Measurements from ENCODE around the gene SBK2. TPM values are rescaled to one million over a fixed set of nuclear protein-coding genes. Genes with fewer than 3 reads are reported as not detected.
"Not testable (repeated sequence)": the region's sequence is repeated elsewhere in the genome, so short reads cannot be mapped to it uniquely, and the experiment has no call there.

The SBK2 gene
- total RNA-seq, 3 donors from 2014 or later: not detected

DNA sequence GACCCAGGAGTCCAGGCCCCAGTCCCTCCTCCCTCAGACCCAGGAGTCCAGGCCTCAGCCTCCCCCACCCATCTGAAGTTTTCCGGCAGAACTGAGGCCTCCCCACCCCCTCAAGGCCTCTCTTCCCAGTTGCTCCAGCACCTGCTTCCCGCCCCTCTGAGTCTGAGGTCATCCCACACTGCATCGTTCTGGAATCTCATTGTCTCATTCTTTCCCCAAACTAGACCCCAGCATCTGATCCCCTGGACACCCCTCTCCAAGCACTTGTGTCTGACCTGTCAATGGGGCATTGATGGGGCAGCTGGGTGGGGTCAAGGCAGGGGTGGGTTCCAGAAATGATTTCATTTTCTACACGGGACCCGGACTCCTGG, 793 bp upstream of the SBK2 start:
- H3K9me3 ChIP-seq: no peaks in the 10 kb centered on the region
- H3K36me3 ChIP-seq (ENCODE audit: low read depth): no peaks in the 10 kb centered on the region
- TF ChIP-seq, protein P1, sequence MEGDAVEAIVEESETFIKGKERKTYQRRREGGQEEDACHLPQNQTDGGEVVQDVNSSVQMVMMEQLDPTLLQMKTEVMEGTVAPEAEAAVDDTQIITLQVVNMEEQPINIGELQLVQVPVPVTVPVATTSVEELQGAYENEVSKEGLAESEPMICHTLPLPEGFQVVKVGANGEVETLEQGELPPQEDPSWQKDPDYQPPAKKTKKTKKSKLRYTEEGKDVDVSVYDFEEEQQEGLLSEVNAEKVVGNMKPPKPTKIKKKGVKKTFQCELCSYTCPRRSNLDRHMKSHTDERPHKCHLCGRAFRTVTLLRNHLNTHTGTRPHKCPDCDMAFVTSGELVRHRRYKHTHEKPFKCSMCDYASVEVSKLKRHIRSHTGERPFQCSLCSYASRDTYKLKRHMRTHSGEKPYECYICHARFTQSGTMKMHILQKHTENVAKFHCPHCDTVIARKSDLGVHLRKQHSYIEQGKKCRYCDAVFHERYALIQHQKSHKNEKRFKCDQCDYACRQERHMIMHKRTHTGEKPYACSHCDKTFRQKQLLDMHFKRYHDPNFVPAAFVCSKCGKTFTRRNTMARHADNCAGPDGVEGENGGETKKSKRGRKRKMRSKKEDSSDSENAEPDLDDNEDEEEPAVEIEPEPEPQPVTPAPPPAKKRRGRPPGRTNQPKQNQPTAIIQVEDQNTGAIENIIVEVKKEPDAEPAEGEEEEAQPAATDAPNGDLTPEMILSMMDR (IDR thresholded peaks at IDR 0.05): no peak
- intact Hi-C loops (cut with DNase I, micrococcal nuclease): no loop called here
- no peak overlapping the region for H3K4me3 ChIP-seq
- DNase-seq (no peak), ATAC-seq (no peak)
- no peaks in the 10 kb centered on the region for H3K4me1 ChIP-seq (ENCODE audit: low read depth)

DNA sequence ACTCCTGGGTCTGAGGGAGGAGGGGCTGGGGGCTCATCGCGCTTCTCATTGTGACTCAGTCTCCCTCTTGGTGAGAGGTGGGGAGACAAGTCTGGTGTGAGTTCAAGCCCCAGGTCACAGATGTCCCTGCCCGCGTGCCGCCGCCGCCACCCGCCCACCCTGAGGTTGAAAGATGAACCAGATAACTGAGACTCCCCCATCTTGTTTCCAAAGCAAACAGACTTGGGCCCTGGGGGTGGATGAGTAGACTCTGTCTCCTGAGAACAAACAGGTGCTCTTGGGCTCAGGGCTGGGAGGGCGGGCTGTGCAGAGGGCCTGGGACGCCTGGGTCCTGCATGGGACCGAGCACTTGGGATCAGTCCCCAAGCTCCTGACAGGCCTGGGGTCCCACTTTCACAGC, 567 bp downstream of the SBK2 start:
- Histone ChIP-seq H3K9me3 (no peaks in the 10 kb centered on the region), H3K4me1 (ENCODE audit: low read depth) (no peaks in the 10 kb centered on the region), H3K36me3 (ENCODE audit: low read depth) (no peaks in the 10 kb centered on the region), H3K4me3 (no peak overlapping the region)
- TF ChIP-seq, protein P1 (IDR thresholded peaks at IDR 0.05): no peak
- DNase-seq: no peak
- ATAC-seq: no peak
- intact Hi-C loops (cut with DNase I, micrococcal nuclease): no loop called here

DNA sequence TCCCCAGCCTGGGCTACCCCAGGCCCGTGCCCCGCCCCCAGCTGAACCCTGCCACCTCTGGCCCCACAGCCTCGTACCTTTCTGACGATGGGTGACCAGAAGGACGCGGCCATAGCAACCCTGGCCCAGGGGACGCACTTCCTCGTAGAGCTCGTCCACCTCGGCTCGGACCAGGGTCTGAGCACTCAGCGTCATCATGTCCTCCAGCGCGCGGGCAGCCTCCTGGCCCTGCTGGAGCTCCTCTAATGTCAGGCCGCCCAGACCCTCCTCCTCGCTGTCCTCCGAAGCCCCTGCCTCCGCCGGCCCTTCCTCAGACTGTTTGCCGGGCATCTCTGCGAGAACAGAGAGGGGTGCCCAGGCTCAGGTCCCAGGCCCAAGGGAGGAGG, 975 bp downstream of the SBK2 start:
- intact Hi-C loops (cut with DNase I, micrococcal nuclease): no loop called here
- Histone ChIP-seq H3K9me3 (no peaks in the 10 kb centered on the region), H3K4me1 (ENCODE audit: low read depth) (no peaks in the 10 kb centered on the region), H3K4me3 (no peak overlapping the region), H3K36me3 (ENCODE audit: low read depth) (no peaks in the 10 kb centered on the region)
- DNase-seq (no peak), ATAC-seq (no peak)
- TF ChIP-seq, protein P1 (IDR thresholded peaks at IDR 0.05): no peak

DNA sequence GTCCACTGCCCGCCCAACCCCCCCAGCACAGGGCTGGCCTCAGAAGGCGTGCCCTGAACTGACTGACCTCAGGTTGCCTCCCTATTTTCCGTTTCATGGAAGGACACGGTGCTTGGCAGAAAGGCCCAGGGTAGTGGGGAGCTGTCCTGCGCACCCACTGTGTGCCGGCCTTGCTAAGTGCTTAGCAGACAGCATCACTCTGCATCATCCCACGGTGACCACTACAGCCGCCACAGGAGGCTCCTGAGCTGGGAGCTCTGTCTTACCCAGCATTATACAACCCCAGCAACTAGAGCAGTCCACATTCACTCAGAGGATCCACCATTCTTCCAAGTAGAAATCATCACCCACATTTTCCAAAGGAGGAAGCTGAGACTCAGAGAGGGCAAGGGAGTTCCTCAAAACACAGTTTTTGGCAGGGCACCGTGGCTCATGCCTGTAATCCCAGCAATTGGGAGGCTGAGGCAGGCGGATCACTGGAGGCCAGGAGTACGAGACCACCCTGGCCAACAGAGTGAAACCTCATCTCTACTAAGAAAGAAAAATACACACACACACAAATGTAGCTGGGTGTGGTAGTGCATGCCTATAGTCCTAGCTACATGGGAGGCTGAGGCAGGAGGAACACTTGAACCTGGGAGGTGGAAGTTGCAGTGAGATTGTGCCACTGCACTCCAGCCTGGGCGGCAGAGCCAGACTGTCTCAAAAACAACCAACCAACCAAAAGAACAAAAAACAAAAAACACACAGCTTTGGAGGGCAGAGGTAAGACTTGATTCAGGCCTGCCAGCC, 1.6 kb downstream of the SBK2 start:
- TF ChIP-seq, protein P1 (IDR thresholded peaks at IDR 0.05): no peak
- H3K4me1 ChIP-seq (ENCODE audit: low read depth): no peaks in the 10 kb centered on the region
- intact Hi-C loops (cut with DNase I, micrococcal nuclease): no loop called here
- H3K36me3 ChIP-seq (ENCODE audit: low read depth): no peaks in the 10 kb centered on the region
- DNase-seq (no peak), ATAC-seq (no peak)
- no peak overlapping the region for H3K4me3 ChIP-seq
- no peaks in the 10 kb centered on the region for H3K9me3 ChIP-seq

DNA sequence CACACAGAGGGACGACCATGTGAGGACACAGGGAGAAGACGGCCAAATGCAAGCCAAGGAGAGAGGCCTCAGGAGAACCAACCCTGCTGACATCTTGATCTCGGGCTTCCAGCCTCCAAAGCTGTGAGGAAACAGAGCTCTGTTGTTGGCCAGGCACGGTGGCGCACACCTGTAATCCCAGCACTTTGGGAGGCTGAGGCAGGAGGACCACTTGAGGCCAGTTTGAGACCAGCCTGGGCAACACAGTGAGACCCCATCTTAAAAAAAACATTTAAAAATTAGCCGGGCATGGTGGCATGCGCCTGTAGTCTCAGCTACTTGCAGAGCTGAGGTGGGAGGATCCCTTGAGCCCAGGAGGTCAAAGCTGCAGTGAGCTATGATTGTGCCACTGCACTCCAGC, 2.7 kb downstream of the SBK2 start:
- H3K36me3 ChIP-seq (ENCODE audit: low read depth); DNase-seq; H3K4me1 ChIP-seq (ENCODE audit: low read depth); H3K9me3 ChIP-seq; intact Hi-C loops (cut with DNase I, micrococcal nuclease); ATAC-seq; H3K4me3 ChIP-seq: not testable (repeated sequence)

DNA sequence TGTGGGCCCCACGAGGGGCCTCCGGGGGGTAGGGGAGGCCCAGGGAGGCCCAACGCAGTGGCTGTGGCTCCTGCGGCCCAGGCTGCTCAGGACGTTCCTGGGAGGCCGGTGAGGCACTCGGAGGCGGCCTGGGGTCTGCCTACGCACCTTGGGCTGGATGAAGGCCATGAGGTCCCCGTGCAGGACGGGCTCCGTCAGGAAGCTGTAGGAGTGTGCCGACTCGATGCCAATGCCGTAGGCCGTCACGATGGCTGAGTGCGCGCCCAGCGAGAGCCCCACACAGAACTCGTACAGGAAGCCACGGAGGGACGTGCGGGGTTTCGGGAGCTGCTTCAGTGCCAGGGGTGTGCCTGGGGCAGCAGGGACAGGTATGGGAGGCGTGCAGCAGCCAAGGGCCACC, 5.9 kb downstream of the SBK2 start:
- Histone ChIP-seq H3K9me3 (no peaks in the 10 kb centered on the region), H3K4me3 (no peak overlapping the region), H3K4me1 (ENCODE audit: low read depth) (no peaks in the 10 kb centered on the region), H3K36me3 (ENCODE audit: low read depth) (no peaks in the 10 kb centered on the region)
- intact Hi-C loops (cut with DNase I, micrococcal nuclease): no loop called here
- DNase-seq: no peak
- TF ChIP-seq, protein P1 (IDR thresholded peaks at IDR 0.05): no peak
- ATAC-seq: no peak
